Immature natural killer cell (primary cell): ENCODE data around the gene SCD. TPM values are rescaled to one million over a fixed set of nuclear protein-coding genes. Genes with fewer than 3 reads are reported as not detected.

Source experiments
- DNase-seq, 3 donors: peaks; one replicate each; pipeline ENCODE4 v3.0.0; 2022; ENCODE audit warnings: mixed read lengths in 1 of 3
- H3K27ac Mint-ChIP-seq, 6 donors: one replicate each; pipeline ENCODE4 v1.8.0; 2020; ENCODE audit warnings: mixed read lengths in 6 of 6, mild to moderate bottlenecking in 5 of 6, inconsistent platforms in 4 of 6, moderate library complexity in 3 of 6
- H3K27me3 Mint-ChIP-seq, 3 donors: one replicate each; pipeline ENCODE4 v1.8.0; 2020 to 2021; ENCODE audit warnings: low read depth in 3 of 3, mild to moderate bottlenecking in 3 of 3, mixed read lengths in 3 of 3, moderate library complexity in 3 of 3, inconsistent platforms in 1 of 3
- H3K36me3 Mint-ChIP-seq, 3 donors: one replicate each; pipeline ENCODE4 v1.8.0; 2020; ENCODE audit warnings: mixed read lengths in 3 of 3, inconsistent platforms in 2 of 3, mild to moderate bottlenecking in 2 of 3
- H3K4me1 Mint-ChIP-seq, 2 donors: one replicate each; pipeline ENCODE4 v1.8.0; 2020; ENCODE audit warnings: inconsistent platforms in 2 of 2, mild to moderate bottlenecking in 2 of 2, mixed read lengths in 2 of 2, moderate library complexity in 1 of 2
- H3K4me3 Mint-ChIP-seq, 5 donors: one replicate each; pipeline ENCODE4 v1.8.0; 2020; ENCODE audit warnings: mild to moderate bottlenecking in 5 of 5, mixed read lengths in 5 of 5, inconsistent platforms in 3 of 5, moderate library complexity in 3 of 5
- H3K9me3 Mint-ChIP-seq, 6 donors: one replicate each; pipeline ENCODE4 v1.8.0; 2020; ENCODE audit warnings: mild to moderate bottlenecking in 6 of 6, mixed read lengths in 6 of 6, inconsistent platforms in 4 of 6, moderate library complexity in 3 of 6
- polyA plus RNA-seq, 3 donors: library from polyadenylated mRNA; unstranded; fragments of 300-500 nt; fragmentation: Illumina TruSeq; gene quantifications; one replicate each; pipeline ENCODE4 v1.2.3, GENCODE V29; 2021

The SCD gene
- polyA plus RNA-seq, 3 donors from 2014 or later: 3.8 to 5.5 (median 4.5) TPM

DNA sequence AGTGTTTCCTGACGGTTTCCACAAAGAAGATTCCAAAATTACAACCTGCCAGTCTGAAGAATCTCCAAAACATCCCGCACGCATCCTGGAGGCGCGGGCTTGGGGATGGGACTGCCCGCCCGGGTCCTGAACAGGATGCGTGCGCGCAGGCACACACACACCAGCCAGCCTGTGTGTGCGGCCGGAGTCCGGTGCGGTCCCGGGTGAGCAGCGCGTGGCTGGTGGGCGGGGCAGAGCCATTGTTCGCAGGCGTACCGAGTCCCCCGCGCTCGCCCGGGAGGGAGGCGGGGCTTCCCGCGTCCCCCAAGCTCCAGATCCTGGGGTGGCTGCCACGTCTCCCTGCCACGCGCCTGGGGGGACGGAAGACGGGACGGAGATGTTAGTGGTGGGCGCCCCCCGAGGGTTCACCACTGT, 675 bp upstream of the SCD start:
- H3K9me3 Mint-ChIP-seq: no peaks in the 10 kb centered on the region
- peak overlapping the region; percentile 20 to 88 (median 60) for H3K27ac Mint-ChIP-seq
- peaks cover 23 to 26% of the 10 kb centered on the region in 2 donors for H3K4me1 Mint-ChIP-seq
- H3K27me3 Mint-ChIP-seq: peaks cover 3 to 17% (median 4%) of the 10 kb centered on the region in 3 donors
- DNase-seq: peak; percentile 58 to 69 (median 66)
- peak overlapping the region; percentile 83 to 90 (median 89) for H3K4me3 Mint-ChIP-seq
- peaks cover 0 to 5% (median 4%) of the 10 kb centered on the region in 3 donors for H3K36me3 Mint-ChIP-seq

DNA sequence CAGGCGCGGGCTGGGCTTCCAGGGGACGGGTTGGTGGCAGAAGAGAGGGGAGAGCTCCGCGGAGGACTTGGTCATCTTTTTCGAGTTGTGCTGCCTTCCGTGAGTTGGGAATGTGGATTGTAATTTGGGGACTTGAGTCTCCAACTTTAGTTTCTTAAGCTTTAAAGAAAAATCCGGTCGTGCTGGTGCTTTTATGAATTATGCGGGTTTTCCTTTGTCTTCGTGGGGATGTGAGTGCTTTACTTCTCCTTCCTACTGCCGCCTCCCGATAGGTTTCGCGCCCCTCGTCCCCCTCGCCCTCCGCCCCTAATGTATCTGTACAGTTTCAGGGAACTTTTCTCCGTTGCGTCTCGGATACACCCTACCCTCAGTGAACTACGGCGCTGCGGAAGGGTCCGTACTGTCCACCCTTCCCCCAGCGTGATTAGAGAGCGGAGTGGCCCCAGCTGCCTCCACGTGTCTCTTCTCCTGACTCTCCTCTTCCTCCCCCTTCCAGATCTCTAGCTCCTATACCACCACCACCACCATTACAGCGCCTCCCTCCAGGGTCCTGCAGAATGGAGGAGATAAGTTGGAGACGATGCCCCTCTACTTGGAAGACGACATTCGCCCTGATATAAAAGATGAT, 649 bp downstream of the SCD start:
- H3K36me3 Mint-ChIP-seq: peaks cover 8 to 15% (median 12%) of the 10 kb centered on the region in 3 donors
- DNase-seq: no peak
- H3K4me3 Mint-ChIP-seq: peak overlapping the region; percentile 83 to 90 (median 89)
- H3K27ac Mint-ChIP-seq: peak overlapping the region in 5 of 6 donors; percentile 31 to 83 (median 78)
- peaks cover 0 to 16% (median 4%) of the 10 kb centered on the region in 3 donors for H3K27me3 Mint-ChIP-seq
- no peaks in the 10 kb centered on the region for H3K9me3 Mint-ChIP-seq
- H3K4me1 Mint-ChIP-seq: peaks cover 23 to 26% of the 10 kb centered on the region in 2 donors

- peak overlapping the region in 1 of 6 donors; percentile 31 for H3K27ac Mint-ChIP-seq
- no peaks in the 10 kb centered on the region for H3K9me3 Mint-ChIP-seq
- peaks cover 0 to 15% (median 4%) of the 10 kb centered on the region in 3 donors for H3K27me3 Mint-ChIP-seq
- H3K36me3 Mint-ChIP-seq: peaks cover 10 to 15% (median 13%) of the 10 kb centered on the region in 3 donors
- H3K4me1 Mint-ChIP-seq: peaks cover 23 to 26% of the 10 kb centered on the region in 2 donors
- H3K4me3 Mint-ChIP-seq: peak overlapping the region; percentile 83 to 90 (median 89)
- no peak for DNase-seq
Measured at GRCh38 chr10:100348389-100348927, 1.4 kb downstream of the SCD start.

GRCh38 chr10:100349087-100349486, 2.1 kb downstream of the SCD start:
- peak overlapping the region in 1 of 5 donors; percentile 31 for H3K4me3 Mint-ChIP-seq
- peaks cover 15 to 19% (median 17%) of the 10 kb centered on the region in 3 donors for H3K36me3 Mint-ChIP-seq
- no peak for DNase-seq
- H3K4me1 Mint-ChIP-seq: peaks cover 23 to 26% of the 10 kb centered on the region in 2 donors
- H3K27me3 Mint-ChIP-seq: peaks cover 0 to 15% (median 4%) of the 10 kb centered on the region in 3 donors
- H3K27ac Mint-ChIP-seq: peak overlapping the region in 1 of 6 donors; percentile 48
- H3K9me3 Mint-ChIP-seq: no peaks in the 10 kb centered on the region

DNA sequence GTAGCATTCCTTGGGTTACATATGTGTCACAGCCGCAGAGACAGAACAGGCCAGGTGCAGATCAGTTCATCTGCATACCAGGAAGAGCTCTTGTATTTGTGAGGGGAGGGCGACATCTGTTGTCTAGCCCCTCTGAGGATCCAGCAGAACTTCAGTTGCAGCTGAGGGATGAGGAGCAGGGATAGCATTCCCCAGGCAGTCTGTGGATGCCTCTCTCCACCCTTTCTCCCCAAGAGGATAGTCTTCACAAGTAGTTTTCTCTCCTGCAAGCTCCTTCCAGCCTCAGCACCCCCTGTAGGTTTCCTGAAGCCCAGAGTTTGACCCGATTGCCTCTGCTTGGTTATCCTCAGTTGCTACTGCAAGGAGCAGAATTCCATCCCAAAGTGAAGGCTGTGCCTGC, 2.6 kb downstream of the SCD start:
- Mint-ChIP-seq H3K4me3 (no peak overlapping the region), H3K9me3 (no peaks in the 10 kb centered on the region), H3K27ac (peak overlapping the region in 1 of 6 donors; percentile 48), H3K27me3 (peaks cover 0 to 15% (median 4%) of the 10 kb centered on the region in 3 donors), H3K36me3 (peaks cover 19 to 23% (median 22%) of the 10 kb centered on the region in 3 donors), H3K4me1 (peaks cover 23 to 26% of the 10 kb centered on the region in 2 donors)
- no peak for DNase-seq

DNA sequence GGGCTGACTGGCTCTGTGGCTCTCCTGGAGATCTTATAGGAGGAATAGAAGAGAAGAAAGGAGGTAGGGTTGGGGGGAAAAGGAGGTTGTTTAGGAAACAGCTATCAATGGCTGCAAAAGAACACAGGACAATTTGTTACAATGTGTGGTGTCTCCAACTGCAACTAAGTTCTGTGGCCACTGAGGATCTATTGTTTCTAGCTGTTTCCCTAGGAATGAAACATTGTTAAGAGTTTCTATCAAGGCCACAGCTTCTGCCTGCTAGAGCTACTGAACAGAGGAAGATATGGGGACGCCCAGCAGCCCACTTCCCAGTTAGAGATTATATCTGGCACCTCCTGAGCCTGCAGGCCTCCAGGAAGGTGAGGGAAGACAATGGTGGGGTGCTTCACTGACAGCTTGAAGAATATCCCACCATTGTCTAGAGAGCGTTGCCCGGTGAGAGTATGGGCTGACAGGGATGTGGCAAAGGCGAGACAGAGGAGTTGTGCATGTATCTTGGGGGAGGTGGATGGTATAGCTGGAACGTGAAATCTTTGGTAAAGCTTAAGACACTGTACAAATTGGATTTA, 4.0 kb downstream of the SCD start:
- no peaks in the 10 kb centered on the region for H3K9me3 Mint-ChIP-seq
- H3K4me3 Mint-ChIP-seq: no peak overlapping the region
- peaks cover 32 to 34% (median 32%) of the 10 kb centered on the region in 3 donors for H3K36me3 Mint-ChIP-seq
- DNase-seq: no peak
- H3K27ac Mint-ChIP-seq: no peak overlapping the region
- H3K4me1 Mint-ChIP-seq: peaks cover 18 to 24% of the 10 kb centered on the region in 2 donors
- peaks cover 0 to 15% (median 2%) of the 10 kb centered on the region in 3 donors for H3K27me3 Mint-ChIP-seq

- Mint-ChIP-seq H3K27me3 (peaks cover 0 to 2% (median 0%) of the 10 kb centered on the region in 3 donors), H3K36me3 (peaks cover 33 to 50% (median 45%) of the 10 kb centered on the region in 3 donors), H3K9me3 (no peaks in the 10 kb centered on the region), H3K27ac (no peak overlapping the region), H3K4me1 (peaks cover 0 to 6% of the 10 kb centered on the region in 2 donors), H3K4me3 (no peak overlapping the region)
- no peak for DNase-seq
Measured at GRCh38 chr10:100353770-100354485, 6.9 kb downstream of the SCD start.

DNA sequence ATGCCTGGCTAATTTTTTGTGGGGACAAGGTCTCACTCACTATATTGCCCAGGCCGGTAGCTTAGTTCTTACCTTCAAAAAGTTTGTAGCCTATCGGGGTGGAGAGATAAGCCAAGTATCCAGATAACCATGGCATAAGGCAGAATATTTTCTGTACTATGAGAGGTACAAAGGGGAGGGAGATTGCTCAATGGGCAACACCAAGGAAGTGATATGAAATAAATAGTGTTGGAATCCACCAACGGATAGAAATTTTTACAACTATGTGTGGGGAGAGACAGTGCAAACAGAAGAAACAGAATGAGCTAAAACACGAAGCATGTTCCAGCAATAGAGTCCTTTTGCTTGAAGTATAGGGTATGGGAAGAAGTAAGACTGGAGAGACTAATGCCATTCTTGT, 8.1 kb downstream of the SCD start:
- no peaks in the 10 kb centered on the region for H3K9me3 Mint-ChIP-seq
- H3K36me3 Mint-ChIP-seq: peaks cover 35 to 62% (median 50%) of the 10 kb centered on the region in 3 donors
- no peak for DNase-seq
- peaks cover 0 to 2% (median 0%) of the 10 kb centered on the region in 3 donors for H3K27me3 Mint-ChIP-seq
- no peak overlapping the region for H3K4me3 Mint-ChIP-seq
- no peaks in the 10 kb centered on the region for H3K4me1 Mint-ChIP-seq
- H3K27ac Mint-ChIP-seq: no peak overlapping the region

DNA sequence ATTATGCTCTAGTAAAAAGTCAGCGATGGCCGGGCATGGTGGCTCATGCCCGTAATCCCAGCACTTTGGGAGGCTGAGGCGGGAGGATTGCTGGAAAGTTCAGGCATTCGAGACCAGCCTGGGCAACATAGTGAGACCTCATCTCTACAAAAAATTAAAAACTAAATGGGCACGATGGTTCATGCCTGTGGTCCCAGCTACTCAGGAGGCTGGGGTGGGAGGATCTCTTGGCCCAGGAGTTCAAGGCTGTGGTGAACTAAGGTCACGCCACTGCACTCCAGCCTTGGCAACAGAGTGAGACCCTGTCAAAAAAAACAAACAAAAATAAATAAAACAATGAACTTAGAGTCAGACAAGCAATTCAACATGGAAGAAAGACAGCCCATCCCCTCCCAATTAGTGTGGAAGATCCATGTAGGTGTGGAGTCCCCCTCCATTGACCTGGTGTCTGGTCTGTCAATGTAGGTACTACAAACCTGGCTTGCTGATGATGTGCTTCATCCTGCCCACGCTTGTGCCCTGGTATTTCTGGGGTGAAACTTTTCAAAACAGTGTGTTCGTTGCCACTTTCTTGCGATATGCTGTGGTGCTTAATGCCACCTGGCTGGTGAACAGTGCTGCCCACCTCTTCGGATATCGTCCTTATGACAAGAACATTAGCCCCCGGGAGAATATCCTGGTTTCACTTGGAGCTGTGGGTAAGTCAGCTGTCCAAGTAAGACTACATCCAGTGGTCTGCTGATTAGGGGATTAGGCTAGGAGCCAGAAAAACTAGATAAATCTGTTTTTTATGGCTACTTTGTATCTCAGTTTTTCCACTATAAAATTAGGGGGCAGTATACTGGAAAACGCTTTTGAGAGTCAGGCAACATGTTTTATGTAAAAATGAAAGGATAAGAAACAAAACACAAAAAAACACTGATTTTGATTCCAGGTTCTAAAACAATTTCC, 9.3 kb downstream of the SCD start:
- peaks cover 44 to 62% (median 60%) of the 10 kb centered on the region in 3 donors for H3K36me3 Mint-ChIP-seq
- no peaks in the 10 kb centered on the region for H3K4me1 Mint-ChIP-seq
- no peak overlapping the region for H3K27ac Mint-ChIP-seq
- H3K4me3 Mint-ChIP-seq: no peak overlapping the region
- no peaks in the 10 kb centered on the region for H3K9me3 Mint-ChIP-seq
- peaks cover 0 to 2% (median 0%) of the 10 kb centered on the region in 3 donors for H3K27me3 Mint-ChIP-seq
- no peak for DNase-seq

DNA sequence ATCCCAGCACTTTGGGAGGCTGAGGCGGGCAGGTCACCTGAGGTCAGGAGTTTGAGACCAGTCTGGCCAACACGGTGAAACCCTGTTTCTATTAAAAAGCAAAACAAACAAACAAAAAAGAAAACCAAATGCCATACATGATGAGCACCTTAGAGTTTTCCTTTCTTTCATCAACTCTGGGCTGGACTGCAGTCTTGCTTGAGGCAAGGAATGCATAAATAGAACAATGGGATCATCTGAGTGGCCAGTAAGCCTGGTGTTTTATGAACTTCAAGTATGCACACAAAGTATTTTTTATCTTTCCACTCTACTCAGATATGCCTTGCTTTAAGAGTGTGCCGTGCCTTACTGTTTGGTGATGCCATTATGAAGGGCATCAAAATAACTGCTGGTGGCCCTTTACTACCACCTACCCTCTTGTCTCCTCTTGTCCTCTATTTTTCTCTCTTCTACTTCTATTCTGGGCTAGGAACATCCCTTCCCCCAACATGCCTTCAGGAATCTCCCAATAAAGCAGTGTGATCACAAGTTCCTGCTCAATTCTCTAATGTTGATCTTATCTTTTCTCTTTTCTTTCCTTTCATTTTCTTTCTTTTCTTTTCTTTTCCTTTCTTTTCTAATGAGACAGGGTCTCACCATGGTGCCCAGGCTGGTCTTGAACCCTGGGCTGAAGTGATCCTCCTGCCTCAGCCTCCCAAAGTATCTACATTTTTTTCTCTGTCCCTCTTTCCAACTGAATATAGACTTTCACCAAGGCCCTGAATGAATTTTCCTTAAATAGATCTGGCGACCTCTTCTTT, 10.2 kb downstream of the SCD start:
- peaks cover 0 to 2% (median 0%) of the 10 kb centered on the region in 3 donors for H3K27me3 Mint-ChIP-seq
- no peak for DNase-seq
- H3K27ac Mint-ChIP-seq: no peak overlapping the region
- H3K4me1 Mint-ChIP-seq: no peaks in the 10 kb centered on the region
- H3K4me3 Mint-ChIP-seq: no peak overlapping the region
- H3K9me3 Mint-ChIP-seq: no peaks in the 10 kb centered on the region
- H3K36me3 Mint-ChIP-seq: peaks cover 46 to 65% (median 61%) of the 10 kb centered on the region in 3 donors

DNA sequence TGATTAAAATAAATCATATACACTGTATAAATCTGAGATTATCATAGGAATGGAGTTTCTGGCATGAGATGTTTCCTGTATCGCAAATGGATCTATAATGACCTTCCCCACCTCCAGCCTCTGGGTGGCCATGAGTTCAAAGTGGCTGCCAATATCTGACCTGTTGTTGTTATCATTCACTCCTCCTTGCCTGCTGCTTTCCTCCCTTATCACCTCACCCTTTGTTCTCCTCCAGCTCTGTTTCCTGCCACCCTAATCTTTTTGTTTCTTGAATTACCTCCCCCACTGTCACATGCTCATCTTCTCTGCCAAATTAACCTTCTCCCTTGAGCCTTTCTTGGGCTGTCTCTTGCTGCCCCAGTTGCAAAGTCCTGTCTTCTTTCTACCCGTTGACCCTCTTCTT, 12.0 kb downstream of the SCD start:
- Mint-ChIP-seq H3K4me1 (no peaks in the 10 kb centered on the region), H3K9me3 (no peaks in the 10 kb centered on the region), H3K36me3 (peaks cover 36 to 59% (median 57%) of the 10 kb centered on the region in 3 donors), H3K4me3 (no peak overlapping the region), H3K27ac (peak overlapping the region in 1 of 6 donors; percentile 21), H3K27me3 (peaks cover 0 to 2% (median 0%) of the 10 kb centered on the region in 3 donors)
- no peak for DNase-seq

- Mint-ChIP-seq H3K9me3 (no peaks in the 10 kb centered on the region), H3K4me1 (no peaks in the 10 kb centered on the region), H3K27me3 (peaks cover 0 to 2% (median 0%) of the 10 kb centered on the region in 3 donors), H3K36me3 (peaks cover 31 to 55% (median 54%) of the 10 kb centered on the region in 3 donors), H3K27ac (no peak overlapping the region), H3K4me3 (no peak overlapping the region)
- no peak for DNase-seq
Measured at GRCh38 chr10:100359529-100360150, 12.6 kb downstream of the SCD start.
